ENCODE data around the gene PTPRE. TPM values are rescaled to one million over a fixed set of nuclear protein-coding genes. Genes with fewer than 3 reads are reported as not detected.

Gene PTPRE
- total and polyA plus RNA-seq, 2 donors from 2014 or later: 1.1 to 25.7 TPM

DNA sequence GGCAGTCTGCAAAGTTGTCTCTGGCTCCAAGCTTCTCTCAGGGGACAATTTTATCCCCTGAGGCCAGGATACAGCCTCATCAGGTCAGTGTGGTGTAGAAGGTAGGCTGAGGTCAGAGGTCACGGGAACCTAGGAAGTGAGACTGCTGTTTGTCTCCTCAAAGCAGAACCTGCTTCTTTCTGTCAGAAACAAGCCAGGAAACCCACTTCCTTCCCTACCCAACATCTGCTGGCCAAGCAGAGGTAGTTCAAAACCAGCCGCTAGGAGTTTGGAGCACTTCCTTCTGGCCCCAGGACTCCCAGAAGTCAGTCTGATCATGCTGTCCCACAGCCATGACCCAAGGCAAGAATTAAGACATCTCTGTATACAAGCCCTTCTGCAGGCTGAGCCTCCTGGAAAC is 26.3 kb upstream of the PTPRE start:
- intact Hi-C loops (cut with DNase I): no loop called here
- TF ChIP-seq, protein P1, sequence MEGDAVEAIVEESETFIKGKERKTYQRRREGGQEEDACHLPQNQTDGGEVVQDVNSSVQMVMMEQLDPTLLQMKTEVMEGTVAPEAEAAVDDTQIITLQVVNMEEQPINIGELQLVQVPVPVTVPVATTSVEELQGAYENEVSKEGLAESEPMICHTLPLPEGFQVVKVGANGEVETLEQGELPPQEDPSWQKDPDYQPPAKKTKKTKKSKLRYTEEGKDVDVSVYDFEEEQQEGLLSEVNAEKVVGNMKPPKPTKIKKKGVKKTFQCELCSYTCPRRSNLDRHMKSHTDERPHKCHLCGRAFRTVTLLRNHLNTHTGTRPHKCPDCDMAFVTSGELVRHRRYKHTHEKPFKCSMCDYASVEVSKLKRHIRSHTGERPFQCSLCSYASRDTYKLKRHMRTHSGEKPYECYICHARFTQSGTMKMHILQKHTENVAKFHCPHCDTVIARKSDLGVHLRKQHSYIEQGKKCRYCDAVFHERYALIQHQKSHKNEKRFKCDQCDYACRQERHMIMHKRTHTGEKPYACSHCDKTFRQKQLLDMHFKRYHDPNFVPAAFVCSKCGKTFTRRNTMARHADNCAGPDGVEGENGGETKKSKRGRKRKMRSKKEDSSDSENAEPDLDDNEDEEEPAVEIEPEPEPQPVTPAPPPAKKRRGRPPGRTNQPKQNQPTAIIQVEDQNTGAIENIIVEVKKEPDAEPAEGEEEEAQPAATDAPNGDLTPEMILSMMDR (IDR thresholded peaks at IDR 0.05; ENCODE audit: borderline replicate concordance, extremely low read depth, insufficient read depth): no peak
- H3K27ac ChIP-seq (ENCODE audit: low read depth in 2 of 2, low read length in 2 of 2): no peak overlapping the region

DNA sequence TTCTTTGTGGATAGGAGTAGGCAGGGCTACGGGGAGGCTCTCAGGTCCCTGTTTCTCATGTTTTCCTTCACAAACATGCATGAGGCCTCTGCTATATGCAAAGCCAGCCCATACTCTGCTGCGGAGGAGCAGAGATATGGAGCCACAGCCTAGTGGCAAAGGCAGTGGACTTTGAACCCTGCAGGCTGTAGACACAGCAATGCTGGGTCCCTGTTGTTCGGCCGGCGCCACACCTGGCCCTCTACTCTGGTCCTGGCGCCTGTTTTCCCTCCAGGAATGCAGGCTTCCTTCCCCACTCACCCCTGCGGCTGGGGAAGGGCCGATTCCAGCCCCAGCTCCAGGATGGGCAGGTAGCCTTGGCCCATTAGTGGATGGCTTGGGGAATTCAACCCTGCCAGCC is 25.6 kb upstream of the PTPRE start:
- Histone ChIP-seq H3K4me3 (ENCODE audit: low read length in 3 of 3) (no peak overlapping the region), H3K27ac (ENCODE audit: low read depth in 2 of 2, low read length in 2 of 2) (no peak overlapping the region), H3K4me1 (ENCODE audit: control insufficient read depth in 2 of 3, insufficient read depth in 2 of 3, low read depth in 1 of 3, low read length in 3 of 3) (peaks cover 0 to 13% (median 4%) of the 10 kb centered on the region in 3 donors), H3K36me3 (ENCODE audit: control insufficient read depth in 2 of 3, insufficient read depth in 3 of 3, low read length in 3 of 3) (peaks cover 0 to 6% (median 0%) of the 10 kb centered on the region in 3 donors), H3K9ac (ENCODE audit: low read length in 3 of 3) (no peak overlapping the region), H3K27me3 (ENCODE audit: control insufficient read depth, insufficient read depth, low read length) (no peaks in the 10 kb centered on the region), H3K9me3 (ENCODE audit: control insufficient read depth in 2 of 3, insufficient read depth in 1 of 3, low read length in 3 of 3) (no peaks in the 10 kb centered on the region)
- TF ChIP-seq, protein P1 (IDR thresholded peaks at IDR 0.05; ENCODE audit: borderline replicate concordance, extremely low read depth, insufficient read depth): no peak
- FAIRE-seq (no peak), DNase-seq (no peak)
- intact Hi-C loops (cut with DNase I): no loop called here

More for the DNA sequence above, 26.3 kb upstream of the PTPRE start:
- Histone ChIP-seq H3K27me3 (ENCODE audit: control insufficient read depth, insufficient read depth, low read length) (no peaks in the 10 kb centered on the region), H3K4me1 (ENCODE audit: control insufficient read depth in 2 of 3, insufficient read depth in 2 of 3, low read depth in 1 of 3, low read length in 3 of 3) (peaks cover 0 to 13% (median 4%) of the 10 kb centered on the region in 3 donors), H3K9ac (ENCODE audit: low read length in 3 of 3) (no peak overlapping the region), H3K9me3 (ENCODE audit: control insufficient read depth in 2 of 3, insufficient read depth in 1 of 3, low read length in 3 of 3) (no peaks in the 10 kb centered on the region), H3K4me3 (ENCODE audit: low read length in 3 of 3) (no peak overlapping the region), H3K36me3 (ENCODE audit: control insufficient read depth in 2 of 3, insufficient read depth in 3 of 3, low read length in 3 of 3) (peaks cover 0 to 6% (median 0%) of the 10 kb centered on the region in 3 donors)
- no peak for FAIRE-seq
- DNase-seq: no peak

DNA sequence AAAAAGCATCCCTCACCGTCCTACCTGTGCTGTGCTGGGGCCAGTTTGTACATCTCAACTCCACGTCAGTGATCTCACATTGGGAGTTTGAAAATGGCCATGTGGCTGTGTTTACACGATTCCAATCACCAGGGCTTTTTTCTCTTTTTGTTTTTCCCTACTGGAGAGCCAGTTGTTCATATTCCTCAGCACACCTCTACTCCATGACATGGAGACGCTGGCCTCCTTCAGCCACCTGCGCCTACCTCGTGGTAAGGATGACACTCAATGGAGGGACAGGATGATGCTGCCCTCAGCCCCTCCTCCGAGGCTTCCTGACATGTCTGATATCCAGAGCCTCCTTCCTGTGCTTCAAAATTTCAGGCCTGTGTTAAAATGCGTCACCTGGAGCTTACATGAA is 24.5 kb upstream of the PTPRE start:
- H3K4me1 ChIP-seq (ENCODE audit: control insufficient read depth in 2 of 3, insufficient read depth in 2 of 3, low read depth in 1 of 3, low read length in 3 of 3): peaks cover 0 to 13% (median 4%) of the 10 kb centered on the region in 3 donors
- H3K27me3 ChIP-seq (ENCODE audit: control insufficient read depth, insufficient read depth, low read length): no peaks in the 10 kb centered on the region
- TF ChIP-seq, protein P1 (IDR thresholded peaks at IDR 0.05; ENCODE audit: borderline replicate concordance, extremely low read depth, insufficient read depth): no peak
- no peak overlapping the region for H3K4me3 ChIP-seq (ENCODE audit: low read length in 3 of 3)
- H3K36me3 ChIP-seq (ENCODE audit: control insufficient read depth in 2 of 3, insufficient read depth in 3 of 3, low read length in 3 of 3): peaks cover 0 to 6% (median 0%) of the 10 kb centered on the region in 3 donors
- FAIRE-seq (no peak), DNase-seq (no peak)
- H3K27ac ChIP-seq (ENCODE audit: low read depth in 2 of 2, low read length in 2 of 2): no peak overlapping the region
- intact Hi-C loops (cut with DNase I): no loop called here
- H3K9me3 ChIP-seq (ENCODE audit: control insufficient read depth in 2 of 3, insufficient read depth in 1 of 3, low read length in 3 of 3): no peaks in the 10 kb centered on the region
- no peak overlapping the region for H3K9ac ChIP-seq (ENCODE audit: low read length in 3 of 3)
